WTC11 (cell line): Measurements from ENCODE around the gene HLF.

ENCODE experiments used
- ATF2 ChIP-seq: sonication (generic); formaldehyde crosslinking; IDR thresholded peaks from 2 replicates; pipeline ENCODE4 v1.8.1; 2022; ENCODE audit warnings: low read depth, missing genetic modification reagents, borderline replicate concordance
- FOXJ3 ChIP-seq: sonication (generic); formaldehyde crosslinking; IDR thresholded peaks from 2 replicates; pipeline ENCODE4 v1.9.0; 2021; ENCODE audit warnings: missing genetic modification reagents, mild to moderate bottlenecking, borderline replicate concordance
- HMGA2 ChIP-seq: fragments of 250-450 bp; sonication (Bioruptor Pico); IDR thresholded peaks from 2 replicates; pipeline ENCODE4 v1.4.0; 2021; ENCODE audit warnings: mild to moderate bottlenecking, moderate library complexity
- IRF1 ChIP-seq: sonication (generic); formaldehyde crosslinking; IDR thresholded peaks from 2 replicates; pipeline ENCODE4 v1.8.0; 2023; ENCODE audit warnings: missing genetic modification reagents
- JUN ChIP-seq: sonication (generic); formaldehyde crosslinking; IDR thresholded peaks from 2 replicates; pipeline ENCODE4 v1.8.0; 2023; ENCODE audit warnings: mild to moderate bottlenecking, missing genetic modification reagents
- ZSCAN18 ChIP-seq: fragments of 250-450 bp; sonication (Bioruptor Pico); IDR thresholded peaks from 2 replicates; pipeline ENCODE4 v2.1.2; 2022; ENCODE audit warnings: mild to moderate bottlenecking, moderate library complexity
- TF ChIP-seq, protein P1 (sequence below): sonication (generic); formaldehyde crosslinking; IDR thresholded peaks from 2 replicates; pipeline ENCODE4 v1.8.1; 2023; ENCODE audit warnings: mild to moderate bottlenecking, moderate library complexity, missing genetic modification reagents
- TF ChIP-seq, protein P2 (sequence below): sonication (generic); formaldehyde crosslinking; IDR thresholded peaks from 2 replicates; pipeline ENCODE4 v1.8.1; 2023; ENCODE audit warnings: mild to moderate bottlenecking, missing genetic modification reagents, borderline replicate concordance
- TF ChIP-seq, protein P3 (sequence below): fragments of 200-600 bp; IDR thresholded peaks from 2 replicates; pipeline ENCODE4 v1.8.0; 2022; ENCODE audit warnings: antibody characterized with exemption
- TF ChIP-seq, protein P4 (sequence below): sonication (generic); formaldehyde crosslinking; IDR thresholded peaks from 2 replicates; pipeline ENCODE4 v1.8.0; 2022; ENCODE audit warnings: mild to moderate bottlenecking, missing genetic modification reagents
- TF ChIP-seq, protein P5 (sequence below): sonication (generic); formaldehyde crosslinking; IDR thresholded peaks from 2 replicates; pipeline ENCODE4 v1.8.0; 2022; ENCODE audit warnings: mild to moderate bottlenecking, missing genetic modification reagents

DNA sequence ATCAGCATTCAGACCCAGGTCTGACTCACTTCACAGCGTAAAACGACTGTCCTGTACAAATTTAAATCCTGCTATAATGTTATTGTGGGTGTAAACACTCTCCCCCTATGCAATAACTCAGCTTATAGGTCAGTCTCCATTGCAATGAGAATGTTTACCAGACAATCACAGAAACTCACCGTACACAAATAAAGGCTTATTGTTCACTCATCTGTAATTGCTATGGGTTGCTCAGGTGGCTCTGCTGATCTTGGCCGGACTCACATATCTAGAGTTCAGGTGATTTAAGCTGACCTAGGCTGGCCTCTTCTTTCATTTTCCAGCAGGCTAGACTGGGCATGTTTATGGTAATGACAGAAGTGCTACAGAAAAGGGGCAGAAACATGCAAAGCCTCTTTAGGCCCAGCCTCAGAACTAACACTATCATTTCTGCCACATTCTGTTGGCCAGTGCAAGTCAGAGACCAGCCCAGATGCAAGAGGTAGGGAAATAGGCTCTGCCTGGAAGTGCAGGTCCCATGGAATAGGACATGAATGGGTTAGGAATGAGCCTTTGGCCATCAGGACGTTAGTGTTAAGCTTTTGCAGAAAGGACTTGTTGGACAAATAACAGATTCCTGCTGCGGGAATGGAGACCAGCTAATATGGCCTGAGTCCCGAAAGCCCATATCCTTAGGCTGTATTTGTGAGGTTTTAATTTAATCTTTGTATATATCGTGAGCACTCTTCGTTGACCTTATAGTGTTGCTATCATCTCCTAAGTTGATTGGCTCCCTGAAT, 44.0 kb downstream of the HLF start:
- TF ChIP-seq FOXJ3 (CRISPR knock-in tag) (no peak), HMGA2 (no peak), ZSCAN18 (no peak), JUN (CRISPR knock-in tag) (no peak), ATF2 (CRISPR knock-in tag) (no peak), IRF1 (CRISPR knock-in tag) (no peak)
- TF ChIP-seq, protein P1, sequence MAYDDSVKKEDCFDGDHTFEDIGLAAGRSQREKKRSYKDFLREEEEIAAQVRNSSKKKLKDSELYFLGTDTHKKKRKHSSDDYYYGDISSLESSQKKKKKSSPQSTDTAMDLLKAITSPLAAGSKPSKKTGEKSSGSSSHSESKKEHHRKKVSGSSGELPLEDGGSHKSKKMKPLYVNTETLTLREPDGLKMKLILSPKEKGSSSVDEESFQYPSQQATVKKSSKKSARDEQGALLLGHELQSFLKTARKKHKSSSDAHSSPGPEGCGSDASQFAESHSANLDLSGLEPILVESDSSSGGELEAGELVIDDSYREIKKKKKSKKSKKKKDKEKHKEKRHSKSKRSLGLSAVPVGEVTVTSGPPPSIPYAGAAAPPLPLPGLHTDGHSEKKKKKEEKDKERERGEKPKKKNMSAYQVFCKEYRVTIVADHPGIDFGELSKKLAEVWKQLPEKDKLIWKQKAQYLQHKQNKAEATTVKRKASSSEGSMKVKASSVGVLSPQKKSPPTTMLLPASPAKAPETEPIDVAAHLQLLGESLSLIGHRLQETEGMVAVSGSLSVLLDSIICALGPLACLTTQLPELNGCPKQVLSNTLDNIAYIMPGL (CRISPR knock-in tag), result no peak
- TF ChIP-seq, protein P2, sequence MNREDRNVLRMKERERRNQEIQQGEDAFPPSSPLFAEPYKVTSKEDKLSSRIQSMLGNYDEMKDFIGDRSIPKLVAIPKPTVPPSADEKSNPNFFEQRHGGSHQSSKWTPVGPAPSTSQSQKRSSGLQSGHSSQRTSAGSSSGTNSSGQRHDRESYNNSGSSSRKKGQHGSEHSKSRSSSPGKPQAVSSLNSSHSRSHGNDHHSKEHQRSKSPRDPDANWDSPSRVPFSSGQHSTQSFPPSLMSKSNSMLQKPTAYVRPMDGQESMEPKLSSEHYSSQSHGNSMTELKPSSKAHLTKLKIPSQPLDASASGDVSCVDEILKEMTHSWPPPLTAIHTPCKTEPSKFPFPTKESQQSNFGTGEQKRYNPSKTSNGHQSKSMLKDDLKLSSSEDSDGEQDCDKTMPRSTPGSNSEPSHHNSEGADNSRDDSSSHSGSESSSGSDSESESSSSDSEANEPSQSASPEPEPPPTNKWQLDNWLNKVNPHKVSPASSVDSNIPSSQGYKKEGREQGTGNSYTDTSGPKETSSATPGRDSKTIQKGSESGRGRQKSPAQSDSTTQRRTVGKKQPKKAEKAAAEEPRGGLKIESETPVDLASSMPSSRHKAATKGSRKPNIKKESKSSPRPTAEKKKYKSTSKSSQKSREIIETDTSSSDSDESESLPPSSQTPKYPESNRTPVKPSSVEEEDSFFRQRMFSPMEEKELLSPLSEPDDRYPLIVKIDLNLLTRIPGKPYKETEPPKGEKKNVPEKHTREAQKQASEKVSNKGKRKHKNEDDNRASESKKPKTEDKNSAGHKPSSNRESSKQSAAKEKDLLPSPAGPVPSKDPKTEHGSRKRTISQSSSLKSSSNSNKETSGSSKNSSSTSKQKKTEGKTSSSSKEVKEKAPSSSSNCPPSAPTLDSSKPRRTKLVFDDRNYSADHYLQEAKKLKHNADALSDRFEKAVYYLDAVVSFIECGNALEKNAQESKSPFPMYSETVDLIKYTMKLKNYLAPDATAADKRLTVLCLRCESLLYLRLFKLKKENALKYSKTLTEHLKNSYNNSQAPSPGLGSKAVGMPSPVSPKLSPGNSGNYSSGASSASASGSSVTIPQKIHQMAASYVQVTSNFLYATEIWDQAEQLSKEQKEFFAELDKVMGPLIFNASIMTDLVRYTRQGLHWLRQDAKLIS (CRISPR knock-in tag), result no peak
- TF ChIP-seq, protein P3, sequence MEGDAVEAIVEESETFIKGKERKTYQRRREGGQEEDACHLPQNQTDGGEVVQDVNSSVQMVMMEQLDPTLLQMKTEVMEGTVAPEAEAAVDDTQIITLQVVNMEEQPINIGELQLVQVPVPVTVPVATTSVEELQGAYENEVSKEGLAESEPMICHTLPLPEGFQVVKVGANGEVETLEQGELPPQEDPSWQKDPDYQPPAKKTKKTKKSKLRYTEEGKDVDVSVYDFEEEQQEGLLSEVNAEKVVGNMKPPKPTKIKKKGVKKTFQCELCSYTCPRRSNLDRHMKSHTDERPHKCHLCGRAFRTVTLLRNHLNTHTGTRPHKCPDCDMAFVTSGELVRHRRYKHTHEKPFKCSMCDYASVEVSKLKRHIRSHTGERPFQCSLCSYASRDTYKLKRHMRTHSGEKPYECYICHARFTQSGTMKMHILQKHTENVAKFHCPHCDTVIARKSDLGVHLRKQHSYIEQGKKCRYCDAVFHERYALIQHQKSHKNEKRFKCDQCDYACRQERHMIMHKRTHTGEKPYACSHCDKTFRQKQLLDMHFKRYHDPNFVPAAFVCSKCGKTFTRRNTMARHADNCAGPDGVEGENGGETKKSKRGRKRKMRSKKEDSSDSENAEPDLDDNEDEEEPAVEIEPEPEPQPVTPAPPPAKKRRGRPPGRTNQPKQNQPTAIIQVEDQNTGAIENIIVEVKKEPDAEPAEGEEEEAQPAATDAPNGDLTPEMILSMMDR, result no peak
- TF ChIP-seq, protein P4, sequence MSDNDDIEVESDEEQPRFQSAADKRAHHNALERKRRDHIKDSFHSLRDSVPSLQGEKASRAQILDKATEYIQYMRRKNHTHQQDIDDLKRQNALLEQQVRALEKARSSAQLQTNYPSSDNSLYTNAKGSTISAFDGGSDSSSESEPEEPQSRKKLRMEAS, result no peak
- TF ChIP-seq, protein P5, sequence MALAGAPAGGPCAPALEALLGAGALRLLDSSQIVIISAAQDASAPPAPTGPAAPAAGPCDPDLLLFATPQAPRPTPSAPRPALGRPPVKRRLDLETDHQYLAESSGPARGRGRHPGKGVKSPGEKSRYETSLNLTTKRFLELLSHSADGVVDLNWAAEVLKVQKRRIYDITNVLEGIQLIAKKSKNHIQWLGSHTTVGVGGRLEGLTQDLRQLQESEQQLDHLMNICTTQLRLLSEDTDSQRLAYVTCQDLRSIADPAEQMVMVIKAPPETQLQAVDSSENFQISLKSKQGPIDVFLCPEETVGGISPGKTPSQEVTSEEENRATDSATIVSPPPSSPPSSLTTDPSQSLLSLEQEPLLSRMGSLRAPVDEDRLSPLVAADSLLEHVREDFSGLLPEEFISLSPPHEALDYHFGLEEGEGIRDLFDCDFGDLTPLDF, result no peak
